CD4-positive, alpha-beta T cell treated with Interleukin-6 for 4 hours (primary cell): ENCODE data around the gene BNC2.
A peak's percentile ranks its signal among the peaks of the same experiment; 100 is the strongest.
"Not testable (repeated sequence)": the region's sequence is repeated elsewhere in the genome, so short reads cannot be mapped to it uniquely, and the experiment has no call there.

Source experiments
- DNase-seq: peaks from one replicate; pipeline ENCODE4 v3.0.0-alpha.2; 2020; ENCODE audit warnings: mixed read lengths

Gene BNC2

GRCh38 chr9:16870596-16871335 is at the start of gene BNC2:
TSS of gene BNC2 (minus strand) at chr9:16870670. CDS start at chr9:16870648, 22 bp downstream.
- no peak for DNase-seq

GRCh38 chr9:16918920-16919319 is 48.5 kb upstream of the BNC2 start:
- DNase-seq = no peak

- DNase-seq = no peak
Measured at GRCh38 chr9:16915126-16915831, 44.8 kb upstream of the BNC2 start.

GRCh38 chr9:16912197-16912596 is 41.7 kb upstream of the BNC2 start:
- DNase-seq = no peak

- not testable (repeated sequence) for DNase-seq
Measured at GRCh38 chr9:16908206-16908605, 37.7 kb upstream of the BNC2 start.

GRCh38 chr9:16904655-16905054 is 34.2 kb upstream of the BNC2 start:
- no peak for DNase-seq

GRCh38 chr9:16901590-16901989 is 31.1 kb upstream of the BNC2 start:
- DNase-seq = no peak

GRCh38 chr9:16899606-16900005 is 29.1 kb upstream of the BNC2 start:
- no peak for DNase-seq

GRCh38 chr9:16898464-16898863 is 28.0 kb upstream of the BNC2 start:
- no peak for DNase-seq

- DNase-seq = no peak
Measured at GRCh38 chr9:16888594-16888993, 18.1 kb upstream of the BNC2 start.

- no peak for DNase-seq
Measured at GRCh38 chr9:16885931-16886330, 15.5 kb upstream of the BNC2 start.

- no peak for DNase-seq
Measured at GRCh38 chr9:16884952-16885513, 14.6 kb upstream of the BNC2 start.

- DNase-seq = no peak
Measured at GRCh38 chr9:16884373-16884772, 13.9 kb upstream of the BNC2 start.

- no peak for DNase-seq
Measured at GRCh38 chr9:16883586-16883985, 13.1 kb upstream of the BNC2 start.

- not testable (repeated sequence) for DNase-seq
Measured at GRCh38 chr9:16882440-16882839, 12.0 kb upstream of the BNC2 start.

- DNase-seq = no peak
Measured at GRCh38 chr9:16879416-16879815, 8.9 kb upstream of the BNC2 start.

GRCh38 chr9:16877256-16877655 is 6.8 kb upstream of the BNC2 start:
- no peak for DNase-seq

- DNase-seq = no peak
Measured at GRCh38 chr9:16873126-16873802, 2.8 kb upstream of the BNC2 start.

GRCh38 chr9:16871336-16872151 is 1.1 kb upstream of the BNC2 start:
- DNase-seq = peak; percentile 2

- no peak for DNase-seq
Measured at GRCh38 chr9:16869882-16870595, 431 bp downstream of the BNC2 start.

GRCh38 chr9:16869131-16869881 is 1.2 kb downstream of the BNC2 start:
- no peak for DNase-seq
